ENCODE data around the gene ETDA. TPM values are rescaled to one million over a fixed set of nuclear protein-coding genes. Genes with fewer than 3 reads are reported as not detected.
"Not testable (repeated sequence)": the region's sequence is repeated elsewhere in the genome, so short reads cannot be mapped to it uniquely, and the experiment has no call there.

The ETDA gene
- total and polyA plus RNA-seq, 7 experiments from 2014 or later, result not detected

- H3K9me3 ChIP-seq (ENCODE audit: control insufficient read depth in 2 of 3, low read length in 3 of 3); intact Hi-C loops (cut with micrococcal nuclease); H3K4me1 Mint-ChIP-seq; H3K27me3 Mint-ChIP-seq; H3K27me3 ChIP-seq (ENCODE audit: control insufficient read depth in 2 of 2, insufficient read depth in 2 of 2, low read length in 2 of 2); CTCF ChIA-PET; POLR2A ChIA-PET; H3K36me3 Mint-ChIP-seq; H3K4me3 Mint-ChIP-seq; H3K27ac ChIP-seq (ENCODE audit: low read depth, low read length); H3K4me1 ChIP-seq (ENCODE audit: control insufficient read depth in 2 of 2, insufficient read depth in 2 of 2, low read length in 2 of 2); H3K36me3 ChIP-seq (ENCODE audit: control insufficient read depth in 2 of 3, insufficient read depth in 3 of 3, low read length in 3 of 3); H3K4me3 ChIP-seq (ENCODE audit: low read length); DNase-seq; ATAC-seq: not testable (repeated sequence)
- Mint-ChIP-seq H3K9me3 (peaks cover 0 to 15% (median 3%) of the 10 kb centered on the region in 11 donors), H3K27ac (peak overlapping the region in 1 of 9 donors; percentile 42)
Measured at GRCh38 chrX:135260976-135261375, 9.1 kb downstream of the ETDA start.

- H3K27ac Mint-ChIP-seq; CTCF ChIA-PET; H3K4me3 Mint-ChIP-seq; H3K4me1 Mint-ChIP-seq; H3K36me3 ChIP-seq (ENCODE audit: control insufficient read depth in 2 of 3, insufficient read depth in 3 of 3, low read length in 3 of 3); H3K4me1 ChIP-seq (ENCODE audit: control insufficient read depth in 2 of 2, insufficient read depth in 2 of 2, low read length in 2 of 2); H3K27me3 Mint-ChIP-seq; H3K4me3 ChIP-seq (ENCODE audit: low read length); ATAC-seq; H3K27me3 ChIP-seq (ENCODE audit: control insufficient read depth in 2 of 2, insufficient read depth in 2 of 2, low read length in 2 of 2); intact Hi-C loops (cut with micrococcal nuclease); DNase-seq; H3K9me3 ChIP-seq (ENCODE audit: control insufficient read depth in 2 of 3, low read length in 3 of 3); POLR2A ChIA-PET; H3K36me3 Mint-ChIP-seq; H3K27ac ChIP-seq (ENCODE audit: low read depth, low read length): not testable (repeated sequence)
- H3K9me3 Mint-ChIP-seq, result peaks cover 0 to 23% (median 7%) of the 10 kb centered on the region in 11 donors
Measured at GRCh38 chrX:135263376-135263775, 11.5 kb downstream of the ETDA start.

- Histone ChIP-seq H3K4me3 (ENCODE audit: low read length) (no peak overlapping the region), H3K4me1 (ENCODE audit: control insufficient read depth in 2 of 2, insufficient read depth in 2 of 2, low read length in 2 of 2) (no peaks in the 10 kb centered on the region), H3K27me3 (ENCODE audit: control insufficient read depth in 2 of 2, insufficient read depth in 2 of 2, low read length in 2 of 2) (no peaks in the 10 kb centered on the region), H3K9me3 (ENCODE audit: control insufficient read depth in 2 of 3, low read length in 3 of 3) (no peaks in the 10 kb centered on the region), H3K27ac (ENCODE audit: low read depth, low read length) (no peak overlapping the region), H3K36me3 (ENCODE audit: control insufficient read depth in 2 of 3, insufficient read depth in 3 of 3, low read length in 3 of 3) (no peaks in the 10 kb centered on the region)
- Mint-ChIP-seq H3K9me3 (peaks cover 0 to 25% (median 7%) of the 10 kb centered on the region in 11 donors), H3K27me3 (peaks cover 0 to 5% (median 0%) of the 10 kb centered on the region in 5 donors), H3K4me1 (no peaks in the 10 kb centered on the region), H3K4me3 (no peak overlapping the region), H3K27ac (no peak overlapping the region), H3K36me3 (no peaks in the 10 kb centered on the region)
- intact Hi-C loops (cut with micrococcal nuclease), result no loop called here
- no peak for DNase-seq
- ChIA-PET POLR2A (no interaction called here), CTCF (no interaction called here)
- ATAC-seq, result no peak
Measured at GRCh38 chrX:135264206-135264605, 12.3 kb downstream of the ETDA start.

GRCh38 chrX:135273162-135273561 lies 21.3 kb downstream of the ETDA start:
- H3K9me3 ChIP-seq (ENCODE audit: control insufficient read depth in 2 of 3, low read length in 3 of 3), result no peaks in the 10 kb centered on the region
- H3K4me3 ChIP-seq (ENCODE audit: low read length), result no peak overlapping the region
- intact Hi-C loops (cut with micrococcal nuclease), result no loop called here
- no peaks in the 10 kb centered on the region for H3K36me3 Mint-ChIP-seq
- ATAC-seq (no peak), DNase-seq (no peak)
- no peak overlapping the region for H3K4me3 Mint-ChIP-seq
- no peaks in the 10 kb centered on the region for H3K36me3 ChIP-seq (ENCODE audit: control insufficient read depth in 2 of 3, insufficient read depth in 3 of 3, low read length in 3 of 3)
- H3K4me1 ChIP-seq (ENCODE audit: control insufficient read depth in 2 of 2, insufficient read depth in 2 of 2, low read length in 2 of 2), result no peaks in the 10 kb centered on the region
- H3K27ac Mint-ChIP-seq, result no peak overlapping the region
- CTCF ChIA-PET, result no interaction called here
- H3K27me3 Mint-ChIP-seq, result no peaks in the 10 kb centered on the region
- POLR2A ChIA-PET, result no interaction called here
- no peaks in the 10 kb centered on the region for H3K27me3 ChIP-seq (ENCODE audit: control insufficient read depth in 2 of 2, insufficient read depth in 2 of 2, low read length in 2 of 2)
- peaks cover 0 to 4% (median 0%) of the 10 kb centered on the region in 7 donors for H3K4me1 Mint-ChIP-seq
- H3K9me3 Mint-ChIP-seq, result peaks cover 0 to 23% (median 8%) of the 10 kb centered on the region in 11 donors
- H3K27ac ChIP-seq (ENCODE audit: low read depth, low read length), result no peak overlapping the region

GRCh38 chrX:135275973-135276372 lies 24.1 kb downstream of the ETDA start:
- no peak overlapping the region for H3K27ac ChIP-seq (ENCODE audit: low read depth, low read length)
- H3K4me1 Mint-ChIP-seq, result peaks cover 0 to 4% (median 0%) of the 10 kb centered on the region in 7 donors
- ChIA-PET CTCF (no interaction called here), POLR2A (interaction anchor here (0.6 kb wide), 1 partner anchor 11 kb away, joined by 3 read pairs; no protein-coding TSS in a partner anchor)
- ATAC-seq, result no peak
- H3K4me3 Mint-ChIP-seq, result no peak overlapping the region
- no peak overlapping the region for H3K4me3 ChIP-seq (ENCODE audit: low read length)
- no peaks in the 10 kb centered on the region for H3K27me3 ChIP-seq (ENCODE audit: control insufficient read depth in 2 of 2, insufficient read depth in 2 of 2, low read length in 2 of 2)
- no peak overlapping the region for H3K27ac Mint-ChIP-seq
- H3K9me3 ChIP-seq (ENCODE audit: control insufficient read depth in 2 of 3, low read length in 3 of 3), result no peaks in the 10 kb centered on the region
- peaks cover 5 to 40% (median 25%) of the 10 kb centered on the region in 11 donors for H3K9me3 Mint-ChIP-seq
- intact Hi-C loops (cut with micrococcal nuclease), result no loop called here
- no peaks in the 10 kb centered on the region for H3K36me3 ChIP-seq (ENCODE audit: control insufficient read depth in 2 of 3, insufficient read depth in 3 of 3, low read length in 3 of 3)
- H3K36me3 Mint-ChIP-seq, result peaks cover 0 to 11% (median 0%) of the 10 kb centered on the region in 5 donors
- no peaks in the 10 kb centered on the region for H3K27me3 Mint-ChIP-seq
- DNase-seq, result no peak
- no peaks in the 10 kb centered on the region for H3K4me1 ChIP-seq (ENCODE audit: control insufficient read depth in 2 of 2, insufficient read depth in 2 of 2, low read length in 2 of 2)

- Histone ChIP-seq H3K4me3 (ENCODE audit: low read length) (no peak overlapping the region), H3K27me3 (ENCODE audit: control insufficient read depth in 2 of 2, insufficient read depth in 2 of 2, low read length in 2 of 2) (no peaks in the 10 kb centered on the region), H3K9me3 (ENCODE audit: control insufficient read depth in 2 of 3, low read length in 3 of 3) (peaks cover 0 to 45% (median 13%) of the 10 kb centered on the region in 3 experiments), H3K27ac (ENCODE audit: low read depth, low read length) (no peak overlapping the region), H3K4me1 (ENCODE audit: control insufficient read depth in 2 of 2, insufficient read depth in 2 of 2, low read length in 2 of 2) (no peaks in the 10 kb centered on the region), H3K36me3 (ENCODE audit: control insufficient read depth in 2 of 3, insufficient read depth in 3 of 3, low read length in 3 of 3) (peaks cover 0 to 23% (median 0%) of the 10 kb centered on the region in 3 experiments)
- Mint-ChIP-seq H3K27me3 (no peaks in the 10 kb centered on the region), H3K4me1 (no peaks in the 10 kb centered on the region), H3K36me3 (peaks cover 0 to 51% (median 45%) of the 10 kb centered on the region in 5 donors), H3K27ac (no peak overlapping the region), H3K9me3 (peaks cover 0 to 81% (median 53%) of the 10 kb centered on the region in 11 donors), H3K4me3 (no peak overlapping the region)
- DNase-seq (no peak), ATAC-seq (no peak)
- CTCF ChIA-PET, result interaction anchor here (1.0 kb wide), 1 partner anchor 9 kb away, joined by 3 read pairs; no protein-coding TSS in a partner anchor
- intact Hi-C loops (cut with micrococcal nuclease), result no loop called here
- POLR2A ChIA-PET, result interaction anchor here (0.8 kb wide), 1 partner anchor 11 kb away, joined by 3 read pairs; no protein-coding TSS in a partner anchor
Measured at GRCh38 chrX:135287266-135287823, 35.5 kb downstream of the ETDA start.
